ENCODE results near the gene LHX6.

LHX6 gene

DNA sequence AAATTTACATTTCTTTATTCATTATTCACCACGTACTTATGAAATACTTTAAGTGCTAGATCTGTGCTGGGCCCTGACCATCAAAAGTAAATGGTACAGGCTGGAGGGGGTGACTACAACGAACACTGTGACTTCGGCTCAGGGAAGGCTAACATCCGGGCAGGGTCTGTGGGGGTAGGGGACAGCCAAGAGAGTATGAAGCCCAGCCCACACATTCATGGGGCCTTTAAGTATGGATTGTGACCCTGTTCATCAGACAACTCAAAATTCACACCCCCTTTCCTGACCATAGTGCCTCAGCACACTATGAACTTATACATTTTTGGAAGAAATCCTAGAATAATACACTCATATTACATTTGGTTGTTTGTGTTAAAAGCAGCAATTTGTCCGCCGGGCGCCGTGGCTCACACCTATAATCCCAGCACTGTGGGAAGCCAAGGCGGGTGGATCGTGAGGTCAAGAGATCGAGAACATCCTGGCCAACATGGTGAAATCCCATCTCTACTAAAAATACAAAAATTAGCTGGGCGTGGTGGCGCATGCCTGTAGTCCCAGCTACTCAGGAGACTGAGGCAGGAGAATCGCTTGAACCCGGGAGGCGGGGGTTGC lies 35.7 kb downstream of the LHX6 start:
- in situ Hi-C loops (cut with MboI; ENCODE audit: low sequenced_read_pairs) = no loop called here

DNA sequence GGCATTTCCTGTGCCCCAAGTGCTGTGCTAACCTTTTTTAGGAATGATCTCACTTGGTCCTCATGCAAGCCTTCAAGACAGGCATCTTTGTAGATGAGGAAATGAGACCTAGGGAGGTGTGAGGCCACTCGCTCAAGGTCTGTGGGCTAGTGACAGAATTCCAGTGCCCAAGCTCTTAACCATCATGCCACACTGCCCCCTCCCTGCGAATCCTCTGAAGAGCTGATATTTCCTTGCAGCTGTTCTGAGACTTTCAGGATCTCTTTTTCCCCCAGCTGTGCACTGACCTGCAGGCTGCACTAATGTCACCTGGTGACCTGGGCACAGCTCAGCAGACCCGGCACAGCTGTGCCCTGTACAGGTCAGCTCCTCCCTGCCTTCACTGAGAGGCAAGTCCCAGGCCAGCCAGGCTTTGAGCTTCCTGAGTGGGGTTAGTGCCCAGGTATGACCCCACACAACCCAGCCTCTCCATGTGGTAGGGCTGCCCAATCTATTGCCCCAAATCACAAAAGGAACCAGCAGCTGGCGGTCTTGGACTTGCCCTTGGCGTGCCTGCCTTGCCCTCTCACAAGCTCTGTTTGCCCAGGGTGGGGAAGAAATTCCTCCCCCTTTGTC lies 36.4 kb downstream of the LHX6 start:
- in situ Hi-C loops (cut with MboI; ENCODE audit: low sequenced_read_pairs) = no loop called here

DNA sequence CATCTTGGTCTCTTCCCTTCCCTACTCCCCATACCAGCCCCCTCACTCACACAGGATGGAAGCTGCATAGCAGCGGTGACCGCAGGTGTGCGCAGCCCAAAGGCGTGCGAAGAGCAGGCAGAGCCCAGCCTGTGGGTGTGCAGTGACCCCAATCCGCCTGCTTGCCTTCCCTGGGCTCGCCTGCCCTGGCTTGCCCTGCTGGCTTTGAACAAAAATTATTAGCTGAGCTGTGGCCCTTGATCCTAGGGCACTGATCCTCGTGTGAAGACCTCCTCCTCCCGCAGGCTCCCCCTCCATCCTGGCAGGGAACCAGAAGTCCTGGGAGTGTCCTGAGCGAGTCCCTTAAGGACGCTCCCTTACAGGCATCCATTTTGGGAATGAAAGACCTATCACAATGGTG lies 37.2 kb downstream of the LHX6 start:
- in situ Hi-C loops (cut with MboI; ENCODE audit: low sequenced_read_pairs) = no loop called here

DNA sequence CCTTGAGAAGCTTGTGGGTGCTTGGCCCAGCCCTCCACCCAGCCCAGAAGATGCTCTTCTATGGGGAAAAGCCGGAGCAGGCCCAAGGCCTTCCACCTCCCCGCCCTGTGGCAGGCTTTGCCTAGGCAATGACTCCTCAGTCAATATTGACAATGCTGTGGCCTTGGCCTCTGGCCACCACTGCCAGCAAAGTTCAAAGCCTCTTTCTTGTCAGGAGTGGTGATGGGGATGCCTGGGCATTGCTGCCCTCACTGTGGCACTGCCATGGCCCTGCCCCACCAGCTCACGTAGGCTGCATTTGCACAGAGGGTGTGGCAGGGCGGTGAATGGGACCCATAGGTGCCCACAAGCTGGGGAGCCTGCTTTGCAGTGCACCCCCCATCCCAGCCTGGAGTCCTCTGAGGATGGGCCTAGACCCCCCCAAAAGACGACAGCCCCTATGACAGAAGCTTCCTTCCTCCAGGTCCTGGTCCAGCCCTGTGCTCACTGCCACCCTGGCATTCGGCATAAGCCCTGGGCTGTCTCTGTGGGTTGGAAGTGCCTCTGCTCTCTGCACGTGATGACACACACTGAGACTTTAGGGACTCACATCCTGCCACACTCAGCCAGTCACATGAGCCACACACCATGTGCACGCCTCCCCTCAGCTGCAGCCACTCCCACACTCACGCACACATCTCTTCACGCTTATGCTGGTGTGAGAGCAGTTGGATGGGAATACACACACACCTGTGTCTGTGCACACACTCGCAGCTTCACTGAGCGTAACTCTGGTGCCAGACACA lies 38.0 kb downstream of the LHX6 start:
- in situ Hi-C loops (cut with MboI; ENCODE audit: low sequenced_read_pairs) = no loop called here

DNA sequence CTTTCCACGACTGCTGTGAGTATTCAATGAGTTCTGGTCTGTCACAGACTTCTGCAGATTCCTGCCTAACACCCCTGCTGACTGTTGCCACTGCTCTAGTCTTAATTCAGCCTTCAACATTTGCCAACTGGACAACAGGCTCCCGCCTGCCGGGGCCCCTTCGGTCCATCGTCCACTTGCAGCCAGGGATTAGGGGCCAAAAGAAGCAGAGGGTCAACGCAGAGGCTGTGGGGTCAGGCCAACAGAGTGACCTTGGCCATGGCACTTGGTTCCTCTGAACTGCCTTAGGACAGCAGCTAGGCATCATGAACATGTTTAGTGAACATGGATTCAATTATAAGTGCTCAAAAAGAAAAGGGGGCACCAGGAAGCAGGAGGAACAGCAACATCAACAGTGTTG lies 40.4 kb downstream of the LHX6 start:
- in situ Hi-C loops (cut with MboI; ENCODE audit: low sequenced_read_pairs) = no loop called here

DNA sequence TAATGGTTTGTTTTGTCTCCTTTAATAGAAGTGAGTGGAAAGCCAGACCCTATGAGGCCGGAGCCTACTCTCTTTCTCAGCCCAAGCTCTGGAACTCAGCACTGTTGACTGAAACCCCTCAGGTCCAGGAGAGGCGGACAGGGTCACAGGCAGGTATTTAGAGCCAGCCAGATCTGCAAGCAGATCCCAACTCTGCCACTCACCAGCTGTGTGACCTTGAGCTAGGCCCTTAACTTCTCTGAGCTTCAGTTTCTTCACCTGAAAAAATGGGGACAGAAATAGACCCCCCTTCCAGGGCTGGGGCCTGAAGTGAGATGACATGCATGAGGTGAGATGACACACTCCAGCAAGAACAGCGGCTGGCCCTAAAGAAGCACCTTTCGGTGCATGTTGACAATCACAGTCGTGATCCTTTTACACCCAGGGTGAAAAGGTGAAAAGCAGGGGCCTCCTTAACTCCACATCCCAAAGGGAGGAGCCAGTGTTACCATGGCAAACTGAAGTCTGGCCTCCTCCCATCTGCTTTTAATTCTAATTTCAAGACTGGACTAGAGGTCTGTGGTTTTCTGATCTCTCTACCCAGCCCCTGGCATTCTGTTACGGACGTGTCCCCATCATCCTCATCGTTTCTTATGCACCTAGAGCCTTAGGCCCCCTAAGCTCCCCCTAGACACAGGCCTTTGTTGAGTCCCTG lies 41.8 kb downstream of the LHX6 start:
- in situ Hi-C loops (cut with MboI; ENCODE audit: low sequenced_read_pairs) = no loop called here

DNA sequence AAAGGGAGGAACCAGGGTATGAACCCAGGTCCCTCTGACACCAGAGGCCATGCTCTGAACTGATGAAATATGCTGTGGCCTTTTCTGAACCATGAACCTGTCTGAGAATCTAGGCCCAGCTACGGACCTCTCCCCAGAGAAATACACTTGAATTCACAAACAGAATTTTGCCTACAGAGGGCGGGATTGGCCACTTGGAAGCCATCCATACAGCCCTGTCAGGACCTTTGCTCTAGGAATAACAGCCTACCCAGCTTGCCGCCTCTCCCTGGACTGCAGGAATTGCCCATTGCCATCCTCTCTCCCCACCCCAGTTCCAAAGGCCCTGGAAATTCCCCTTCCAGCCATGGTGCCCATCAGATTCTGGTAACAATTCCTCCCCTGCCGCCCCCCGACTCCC lies 42.5 kb downstream of the LHX6 start:
- in situ Hi-C loops (cut with MboI; ENCODE audit: low sequenced_read_pairs) = no loop called here

DNA sequence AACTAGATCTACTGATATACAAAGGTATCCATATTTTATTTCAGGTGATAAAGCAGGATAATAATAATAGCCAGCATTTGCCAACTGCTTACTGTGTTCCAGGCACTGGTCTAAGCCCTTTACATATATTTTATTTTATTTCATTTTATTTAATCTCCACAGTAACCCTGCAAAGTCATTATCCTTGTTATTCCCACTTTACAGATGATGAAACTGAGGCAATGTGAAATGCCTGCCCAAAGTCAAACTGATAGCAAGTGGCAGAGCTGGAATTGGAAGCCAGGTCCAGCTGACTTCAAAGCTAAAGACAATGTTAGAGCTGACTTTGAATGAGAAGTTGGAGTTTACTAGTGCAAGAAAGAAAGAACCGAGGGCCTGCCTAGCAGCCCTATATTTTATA lies 44.2 kb downstream of the LHX6 start:
- in situ Hi-C loops (cut with MboI; ENCODE audit: low sequenced_read_pairs) = no loop called here

DNA sequence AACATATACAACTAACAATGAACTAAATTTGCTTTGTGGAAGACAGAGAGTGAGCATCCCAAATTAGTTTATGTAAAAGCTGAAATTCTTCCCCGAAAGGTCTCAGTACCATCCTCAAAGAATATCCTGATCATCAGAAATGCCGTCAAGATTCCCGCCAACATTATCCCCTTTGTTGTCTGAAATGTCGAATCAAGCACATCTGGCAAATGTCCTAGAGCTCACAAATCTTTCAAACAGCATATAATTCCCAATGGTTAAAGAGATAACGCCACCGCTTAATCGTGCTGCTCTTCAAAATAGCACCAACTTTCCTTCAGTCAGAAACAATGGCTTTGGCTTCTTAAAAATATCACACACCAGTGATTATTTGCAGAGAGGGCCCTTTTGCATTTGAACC lies 45.3 kb downstream of the LHX6 start:
- in situ Hi-C loops (cut with MboI; ENCODE audit: low sequenced_read_pairs) = no loop called here

DNA sequence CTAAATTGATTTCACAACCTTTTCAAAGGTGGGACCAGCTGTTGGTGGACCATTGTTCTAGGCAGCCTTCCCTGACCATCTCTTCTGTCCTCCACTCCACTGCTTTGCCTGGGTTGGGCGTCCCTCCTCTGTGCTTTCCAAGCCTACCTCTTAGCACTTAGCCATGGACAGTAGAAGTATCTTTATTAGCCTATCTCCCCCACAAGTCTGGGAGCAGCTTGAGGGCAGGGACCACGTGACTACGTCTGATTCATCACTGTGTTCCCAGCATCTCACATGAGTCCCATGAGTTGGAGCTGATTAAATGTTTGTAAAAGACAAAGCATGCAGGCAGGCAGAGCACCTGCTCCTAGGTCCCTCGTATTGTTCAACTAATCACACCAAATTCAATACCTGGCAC lies 48.1 kb downstream of the LHX6 start:
- in situ Hi-C loops (cut with MboI; ENCODE audit: low sequenced_read_pairs) = no loop called here

DNA sequence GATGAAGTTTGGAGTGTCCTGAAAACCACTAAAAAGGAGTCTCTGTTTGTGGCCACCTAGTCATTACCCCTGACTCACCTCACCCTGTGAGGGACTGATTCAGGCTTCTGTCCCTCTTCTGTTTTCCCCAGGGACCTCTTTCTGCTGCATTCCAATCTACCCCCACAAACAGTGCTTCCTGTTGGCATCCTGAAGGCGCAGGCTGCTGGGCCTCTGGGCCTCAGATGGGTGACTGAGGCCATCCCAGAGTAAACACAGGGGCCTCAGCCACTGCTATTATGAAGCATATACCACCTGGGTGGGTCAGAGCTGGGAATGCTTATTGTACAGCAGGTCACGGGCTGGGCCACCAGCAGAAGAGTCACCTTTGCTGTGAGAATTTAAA lies 49.1 kb downstream of the LHX6 start:
- in situ Hi-C loops (cut with MboI; ENCODE audit: low sequenced_read_pairs) = no loop called here

DNA sequence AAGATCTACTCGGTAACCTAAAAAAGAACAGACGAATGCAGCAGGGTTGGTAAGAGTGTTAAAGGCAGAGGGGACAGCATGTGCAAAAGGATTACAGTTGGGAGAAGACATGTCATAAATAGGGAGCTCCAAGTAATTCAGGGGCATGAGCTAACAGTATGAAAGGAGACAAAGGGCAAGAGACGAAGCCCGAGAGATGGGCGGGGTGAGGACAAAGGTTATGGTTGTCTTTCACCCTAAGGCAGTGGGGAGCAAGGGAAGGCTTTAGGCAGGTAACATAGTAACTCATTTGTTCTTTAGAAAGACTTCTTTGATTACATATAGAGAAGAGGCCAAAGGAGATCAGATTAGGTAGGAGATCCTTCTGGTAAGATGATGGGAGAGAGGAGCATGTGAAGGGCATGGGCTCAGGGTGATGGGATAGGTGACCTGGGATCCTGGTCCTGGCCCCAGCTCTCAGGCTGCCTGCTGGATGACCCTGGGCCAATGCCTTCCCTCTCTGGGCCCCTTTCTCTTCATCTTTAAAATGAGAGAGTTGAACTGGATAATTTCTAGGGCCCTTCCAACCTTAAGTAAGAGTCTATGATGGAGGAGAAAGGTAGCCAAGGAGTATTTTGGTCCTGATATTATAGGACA lies 49.6 kb downstream of the LHX6 start:
- in situ Hi-C loops (cut with MboI; ENCODE audit: low sequenced_read_pairs) = no loop called here

DNA sequence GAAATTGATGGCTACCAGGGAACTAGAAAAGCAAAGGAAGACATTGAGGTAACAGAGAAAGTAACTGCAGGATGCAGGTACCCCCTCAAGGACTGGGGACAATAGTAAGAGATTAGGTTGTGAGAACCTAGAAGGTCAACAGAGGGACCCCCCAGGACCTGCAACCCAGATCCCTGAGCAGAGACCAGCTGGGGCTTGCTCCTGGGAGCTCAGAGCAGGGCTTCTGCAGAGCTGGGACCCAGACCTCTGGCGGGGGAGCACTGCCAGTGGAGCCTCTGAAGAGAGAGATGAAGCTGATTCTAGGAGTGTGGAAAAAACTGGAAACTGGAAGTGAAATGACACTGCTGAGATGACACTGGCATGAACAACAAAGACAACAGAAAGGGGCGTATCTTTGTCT lies 51.8 kb downstream of the LHX6 start:
- in situ Hi-C loops (cut with MboI; ENCODE audit: low sequenced_read_pairs) = no loop called here

DNA sequence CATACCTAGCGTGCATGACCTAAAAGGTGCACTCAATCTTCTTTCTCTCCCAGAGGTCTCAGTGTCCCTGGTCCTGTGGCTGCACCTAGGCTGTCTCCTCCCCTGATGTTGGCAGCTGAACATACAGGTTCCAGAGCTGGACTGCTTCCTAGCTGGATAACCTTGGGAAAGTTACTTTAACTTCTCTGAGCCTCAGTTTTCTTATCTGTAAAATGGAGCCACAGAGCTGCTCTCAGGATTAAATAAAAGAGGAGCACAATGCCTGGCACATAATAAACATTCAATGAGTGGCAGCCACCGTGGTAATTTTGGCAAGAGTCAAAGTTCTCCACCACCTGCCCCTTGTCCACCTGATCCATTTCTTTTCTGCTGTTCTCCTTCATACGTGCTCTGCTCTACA lies 55.1 kb downstream of the LHX6 start:
- in situ Hi-C loops (cut with MboI; ENCODE audit: low sequenced_read_pairs) = no loop called here

DNA sequence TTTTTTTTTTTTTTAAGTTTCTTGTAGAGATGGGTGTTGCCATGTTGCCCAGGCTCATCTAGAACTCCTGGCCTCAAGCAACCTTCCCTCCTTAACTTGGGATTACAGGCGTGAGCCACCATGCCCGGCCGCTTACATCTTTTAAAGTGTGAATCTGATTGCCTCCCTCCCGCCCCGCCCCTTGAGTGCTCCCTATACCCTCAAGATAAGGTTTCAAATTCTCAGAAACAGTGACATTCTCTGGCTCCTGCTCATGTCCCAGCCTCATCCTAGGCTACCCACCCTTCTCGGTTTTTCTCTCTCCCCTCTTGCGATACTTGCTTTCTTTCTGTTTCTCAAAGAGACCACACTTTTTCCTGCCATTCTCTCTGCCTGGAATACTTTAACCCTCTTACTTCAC lies 56.6 kb downstream of the LHX6 start:
- in situ Hi-C loops (cut with MboI; ENCODE audit: low sequenced_read_pairs) = no loop called here

DNA sequence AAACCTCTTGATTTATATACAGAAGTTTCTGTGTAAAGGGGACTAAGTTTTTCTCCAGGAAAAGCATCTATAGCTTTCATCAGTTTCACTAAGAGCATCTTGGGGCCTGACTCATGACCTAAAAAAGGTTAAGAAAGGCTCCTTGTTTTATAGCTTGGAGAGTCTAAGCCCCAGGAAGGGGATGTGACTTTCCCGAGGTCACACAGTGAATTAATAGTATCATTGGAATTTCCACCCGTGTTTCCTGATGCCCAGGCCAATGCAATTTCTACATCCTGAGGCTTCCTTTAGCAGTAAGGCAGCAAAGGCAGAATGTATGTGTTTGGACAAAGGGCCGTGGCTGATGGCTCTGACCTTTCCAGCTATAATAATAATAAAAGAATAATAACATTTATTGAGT lies 60.4 kb downstream of the LHX6 start:
- in situ Hi-C loops (cut with MboI; ENCODE audit: low sequenced_read_pairs) = no loop called here

DNA sequence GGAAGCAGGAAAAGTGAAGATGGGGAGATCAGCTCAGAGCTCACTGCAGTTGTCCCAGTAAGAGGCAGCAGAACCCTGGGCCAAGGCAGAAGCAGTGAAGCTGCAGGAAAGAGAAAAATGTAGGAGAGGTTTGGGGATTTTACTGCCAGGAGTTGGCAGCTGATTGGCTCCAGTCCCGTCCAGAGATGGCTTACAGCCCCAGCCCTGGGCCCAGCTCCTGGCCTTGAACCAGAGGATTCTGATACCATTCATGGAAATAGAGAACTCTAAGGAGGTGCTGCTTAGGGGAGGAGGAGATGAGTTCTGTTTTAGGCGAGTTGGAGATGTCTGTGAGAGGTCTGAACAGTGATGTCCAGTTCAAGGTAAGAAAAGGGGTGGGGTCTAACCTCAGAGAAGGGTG lies 64.5 kb downstream of the LHX6 start:
- in situ Hi-C loops (cut with MboI; ENCODE audit: low sequenced_read_pairs) = no loop called here

DNA sequence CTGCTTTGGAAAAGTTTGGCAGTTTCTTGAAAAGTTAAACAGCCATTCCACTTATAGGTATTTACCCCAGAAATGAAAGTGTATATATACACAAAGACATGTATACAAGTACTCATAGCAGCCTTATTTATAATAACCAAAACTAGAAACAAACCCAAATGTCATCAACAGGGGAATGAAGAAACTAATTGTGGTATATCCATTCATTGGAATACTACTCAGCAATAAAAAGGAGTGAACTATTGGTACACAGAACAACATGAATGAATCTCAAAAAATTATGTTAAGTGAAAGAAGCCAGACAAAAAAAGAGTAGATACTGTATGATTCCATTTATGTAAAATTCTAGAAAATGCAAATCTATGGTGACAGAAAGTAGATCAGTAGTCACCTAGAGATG lies 66.3 kb downstream of the LHX6 start:
- in situ Hi-C loops (cut with MboI; ENCODE audit: low sequenced_read_pairs) = no loop called here

DNA sequence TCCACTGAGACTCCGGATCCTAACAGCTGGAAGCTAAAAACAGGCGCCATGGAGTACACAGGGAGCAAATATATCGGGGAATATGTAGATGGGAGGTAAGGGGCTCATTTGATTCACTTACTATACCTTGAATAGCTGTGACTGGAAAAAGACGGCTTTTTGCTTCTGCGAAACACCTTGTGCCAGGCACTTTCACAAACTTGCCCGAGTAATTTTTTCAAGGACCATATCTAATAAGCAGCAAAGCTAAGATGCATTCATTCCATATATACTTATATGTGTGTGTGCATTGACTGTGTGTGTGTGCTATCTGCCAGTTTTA lies 68.9 kb downstream of the LHX6 start:
- in situ Hi-C loops (cut with MboI; ENCODE audit: low sequenced_read_pairs) = no loop called here

DNA sequence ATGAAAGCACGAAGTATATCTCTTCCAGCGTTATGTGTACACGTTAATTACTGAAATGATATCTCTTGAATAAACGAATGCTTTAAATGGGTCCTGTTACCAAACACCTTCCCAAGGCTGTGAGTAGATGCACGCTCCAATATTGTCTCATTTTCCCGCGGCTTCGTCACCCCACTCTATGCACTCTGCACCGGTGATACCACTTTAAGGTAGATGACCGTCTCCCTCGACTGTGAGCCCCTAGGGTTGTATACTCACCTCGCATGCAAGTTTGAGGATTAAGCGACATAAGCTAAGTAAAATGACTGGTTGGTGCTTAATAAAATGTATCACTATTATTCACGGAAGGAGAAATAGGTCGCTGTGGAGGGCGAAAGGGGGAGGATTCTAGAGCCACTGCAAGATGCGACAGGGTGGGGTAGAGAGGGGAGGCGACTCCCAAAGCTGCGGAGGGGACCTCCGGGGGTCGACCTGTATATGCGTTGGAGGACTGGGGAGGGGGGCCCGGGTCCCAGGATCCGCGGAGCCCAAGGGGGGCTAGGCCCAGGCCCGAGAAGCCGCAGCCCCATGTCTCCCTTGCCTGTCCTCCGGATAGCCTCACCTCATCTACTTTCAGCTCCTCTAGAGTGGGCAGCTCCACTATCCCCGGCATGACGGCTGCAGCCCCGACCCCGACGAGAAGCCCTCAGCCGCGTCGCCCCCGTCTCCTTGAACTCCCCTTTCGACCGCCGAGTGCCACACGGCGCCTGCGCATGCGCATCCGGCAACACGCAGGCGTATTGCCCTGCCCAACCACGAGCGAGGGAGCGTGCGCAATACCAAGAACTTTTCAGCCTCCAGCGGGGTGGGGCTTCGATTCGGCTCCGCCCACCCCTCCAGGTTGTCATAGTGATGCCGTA lies 69.5 kb downstream of the LHX6 start, which contains the start of the genes MORN5 and NDUFA8:
Gene MORN5, plus strand, starts transcription at position 883 of the 899 bp plus-strand sequence. CDS start 65 bp downstream, outside the sequence.
Gene NDUFA8, minus strand, starts transcription at position 754 of the 899 bp plus-strand sequence. Its CDS starts 102 bp downstream, at position 652.
- in situ Hi-C loops (cut with MboI; ENCODE audit: low sequenced_read_pairs) = no loop called here
